DOHH2 (cell line): ENCODE data around the gene PPP6R3.

Source experiments
- H3F3A ChIP-seq: fragments of 200-600 bp; sonication (generic), shearing (Covaris generic); 2 replicates; pipeline ENCODE4 v1.6.0; 2016; ENCODE audit warnings: antibody characterized with exemption, mild to moderate bottlenecking; ENCODE audit not compliant: control insufficient read depth, insufficient read depth
- H3K27ac ChIP-seq: fragments of 200-600 bp; sonication (generic); 2 replicates; pipeline ENCODE4 v1.5.1; 2014; ENCODE audit warnings: low read depth, mild to moderate bottlenecking, low read length, moderate library complexity
- H3K27me3 ChIP-seq: fragments of 200-600 bp; sonication (generic); 2 replicates; pipeline ENCODE4 v1.6.1; 2014; ENCODE audit warnings: mild to moderate bottlenecking, low read length, mixed read lengths; ENCODE audit not compliant: control insufficient read depth
- H3K36me3 ChIP-seq: fragments of 200-600 bp; sonication (generic); 2 replicates; pipeline ENCODE4 v1.6.1; 2014; ENCODE audit warnings: mild to moderate bottlenecking, low read length, moderate library complexity, mixed read lengths; ENCODE audit not compliant: control insufficient read depth
- H3K4me1 ChIP-seq: fragments of 200-600 bp; sonication (generic); 2 replicates; pipeline ENCODE4 v1.6.1; 2014; ENCODE audit warnings: mild to moderate bottlenecking, low read length, mixed read lengths; ENCODE audit not compliant: control insufficient read depth
- H3K4me2 ChIP-seq: fragments of 200-600 bp; sonication (generic); 2 replicates; pipeline ENCODE4 v1.6.0; 2014; ENCODE audit warnings: mild to moderate bottlenecking, low read length, moderate library complexity
- H3K4me3 ChIP-seq: fragments of 200-600 bp; sonication (generic); 2 replicates; pipeline ENCODE4 v1.5.1; 2014; ENCODE audit warnings: mild to moderate bottlenecking, low read length, mixed read lengths
- H3K79me2 ChIP-seq: fragments of 200-600 bp; sonication (generic); 2 replicates; pipeline ENCODE4 v1.6.1; 2014; ENCODE audit warnings: mild to moderate bottlenecking, low read length, mixed read lengths; ENCODE audit not compliant: control insufficient read depth
- H3K9me2 ChIP-seq: fragments of 200-600 bp; sonication (generic); replicated peaks from 2 replicates; pipeline ENCODE4 v1.6.1; 2014; ENCODE audit warnings: mild to moderate bottlenecking, low read length, mixed read lengths; ENCODE audit not compliant: control insufficient read depth
- H3K9me3 ChIP-seq: fragments of 200-600 bp; sonication (generic); 2 replicates; pipeline ENCODE4 v1.6.1; 2014; ENCODE audit warnings: antibody characterized with exemption, low read length, mixed read lengths; ENCODE audit not compliant: control insufficient read depth, insufficient read depth
- H4K20me1 ChIP-seq: fragments of 200-600 bp; sonication (generic); 2 replicates; pipeline ENCODE4 v1.6.0; 2014; ENCODE audit warnings: low read depth, mild to moderate bottlenecking, antibody characterized with exemption, low read length, moderate library complexity; ENCODE audit not compliant: control insufficient read depth, insufficient read depth
- CTCF ChIP-seq: fragments of 200-600 bp; sonication (generic); IDR thresholded peaks from one replicate; pipeline ENCODE4 v1.5.1; 2014; ENCODE audit warnings: antibody characterized with exemption, mild to moderate bottlenecking, low read depth, low read length; ENCODE audit not compliant: poor library complexity, severe bottlenecking
- EZH2phosphoT487 ChIP-seq: fragments of 200-600 bp; sonication (generic); IDR thresholded peaks from 2 replicates; pipeline ENCODE4 v1.6.1; 2017; ENCODE audit warnings: borderline replicate concordance, mild to moderate bottlenecking, antibody characterized with exemption, low read length, moderate library complexity, mixed read lengths

PPP6R3 gene

GRCh38 chr11:68657021-68657780, 196.6 kb downstream of the PPP6R3 start:
- H3K36me3 ChIP-seq: no peaks in the 10 kb centered on the region
- H3K9me2 ChIP-seq: no peaks in the 10 kb centered on the region
- H3K4me3 ChIP-seq: no peak overlapping the region
- peaks cover 8% of the 10 kb centered on the region for H3K4me1 ChIP-seq
- no peak overlapping the region for H3K4me2 ChIP-seq
- H3K27me3 ChIP-seq: no peaks in the 10 kb centered on the region
- no peaks in the 10 kb centered on the region for H3F3A ChIP-seq
- TF ChIP-seq CTCF (no peak), EZH2phosphoT487 (no peak)
- H4K20me1 ChIP-seq: no peaks in the 10 kb centered on the region
- no peak overlapping the region for H3K27ac ChIP-seq
- no peaks in the 10 kb centered on the region for H3K79me2 ChIP-seq
- no peaks in the 10 kb centered on the region for H3K9me3 ChIP-seq

GRCh38 chr11:68658097-68658496, 197.5 kb downstream of the PPP6R3 start:
- H3F3A ChIP-seq: no peaks in the 10 kb centered on the region
- no peak overlapping the region for H3K4me2 ChIP-seq
- no peaks in the 10 kb centered on the region for H3K36me3 ChIP-seq
- no peaks in the 10 kb centered on the region for H3K9me3 ChIP-seq
- TF ChIP-seq CTCF (no peak), EZH2phosphoT487 (no peak)
- H3K27ac ChIP-seq: no peak overlapping the region
- H3K79me2 ChIP-seq: no peaks in the 10 kb centered on the region
- no peaks in the 10 kb centered on the region for H3K9me2 ChIP-seq
- H3K27me3 ChIP-seq: no peaks in the 10 kb centered on the region
- H3K4me3 ChIP-seq: no peak overlapping the region
- H4K20me1 ChIP-seq: no peaks in the 10 kb centered on the region
- H3K4me1 ChIP-seq: no peaks in the 10 kb centered on the region

- no peaks in the 10 kb centered on the region for H3K36me3 ChIP-seq
- no peaks in the 10 kb centered on the region for H3K27me3 ChIP-seq
- no peaks in the 10 kb centered on the region for H4K20me1 ChIP-seq
- H3K4me2 ChIP-seq: no peak overlapping the region
- no peaks in the 10 kb centered on the region for H3K4me1 ChIP-seq
- no peaks in the 10 kb centered on the region for H3F3A ChIP-seq
- no peak overlapping the region for H3K27ac ChIP-seq
- H3K79me2 ChIP-seq: no peaks in the 10 kb centered on the region
- TF ChIP-seq EZH2phosphoT487 (no peak), CTCF (no peak)
- no peaks in the 10 kb centered on the region for H3K9me3 ChIP-seq
- no peaks in the 10 kb centered on the region for H3K9me2 ChIP-seq
- no peak overlapping the region for H3K4me3 ChIP-seq
Measured at GRCh38 chr11:68658661-68659060, 198.1 kb downstream of the PPP6R3 start.
